Measurements from ENCODE around the gene UGT1A4. TPM values are rescaled to one million over a fixed set of nuclear protein-coding genes. Genes with fewer than 3 reads are reported as not detected.

UGT1A4 gene
- not detected for total RNA-seq
- long read RNA-seq, result 0 reads

- DNase-seq (ENCODE audit: low spot score), result no peak
Observed at GRCh38 chr2:233718552-233718951, at the start of gene UGT1A4. TSS of gene UGT1A4 (plus strand) at chr2:233718736. CDS start at chr2:233718821, 85 bp downstream.

GRCh38 chr2:233671290-233672161 is 47.0 kb upstream of the UGT1A4 start, which contains the start of gene UGT1A9:
TSS of gene UGT1A9 (plus strand) at chr2:233671898. CDS start at chr2:233671935, 37 bp downstream.
- DNase-seq (ENCODE audit: low spot score), result no peak

DNA sequence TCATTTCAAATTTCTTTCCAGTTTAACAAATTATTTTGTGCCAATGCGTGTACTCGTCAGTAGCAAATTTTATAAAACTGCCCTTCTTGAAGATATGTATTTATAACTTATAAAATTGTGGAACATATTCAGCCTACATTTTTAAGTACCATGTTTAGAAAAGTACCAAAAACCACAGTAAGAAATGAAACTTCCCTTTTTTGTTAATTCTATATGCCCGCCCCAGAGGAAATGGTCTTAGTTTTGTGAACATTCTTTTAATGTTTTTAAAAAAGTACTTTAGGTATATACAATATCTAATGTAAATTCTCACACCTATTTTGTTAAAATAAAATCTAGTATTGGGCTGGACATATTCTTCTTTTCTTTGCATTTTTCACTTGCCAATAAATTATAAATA is 45.6 kb upstream of the UGT1A4 start:
- no peak for DNase-seq (ENCODE audit: low spot score)

- DNase-seq (ENCODE audit: low spot score), result no peak
Observed at GRCh38 chr2:233673896-233674295, 44.6 kb upstream of the UGT1A4 start.

DNA sequence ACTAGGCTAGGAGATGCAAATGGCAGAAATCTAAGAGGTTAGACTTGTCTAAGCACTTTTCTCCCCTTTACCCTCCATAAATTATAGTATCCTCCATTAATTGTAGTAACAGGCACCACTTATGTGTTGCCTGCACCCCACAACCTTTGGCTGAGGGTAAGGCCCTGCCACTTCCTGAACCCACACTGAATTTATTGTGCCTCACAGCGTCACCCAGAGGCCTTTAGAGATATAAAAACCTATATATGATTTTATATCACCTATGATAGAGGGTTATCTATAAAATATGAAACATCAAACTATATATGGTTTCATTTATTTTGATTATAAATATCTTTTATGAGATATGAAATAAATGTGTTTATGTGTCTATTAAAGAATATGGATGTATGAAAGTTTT is 44.2 kb upstream of the UGT1A4 start:
- no peak for DNase-seq (ENCODE audit: low spot score)

DNA sequence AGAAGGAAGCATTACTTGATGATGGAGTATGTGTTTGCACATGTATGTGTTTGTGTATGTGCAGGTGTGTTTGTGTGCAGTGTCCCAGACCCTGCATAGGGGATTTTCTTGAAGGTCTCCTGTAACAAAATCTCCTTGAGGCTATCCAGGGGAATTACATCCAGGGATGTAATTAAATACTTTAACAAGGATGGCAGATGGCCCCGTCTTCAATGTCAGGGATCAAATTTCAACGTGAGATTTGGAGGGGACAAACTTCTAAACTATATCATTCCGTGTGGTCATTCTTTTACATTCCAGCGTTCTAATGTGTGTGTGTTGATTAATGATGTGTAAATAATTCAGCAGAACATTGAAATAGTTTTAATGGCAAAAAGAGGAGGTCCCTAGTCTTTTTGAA is 43.5 kb upstream of the UGT1A4 start:
- DNase-seq (ENCODE audit: low spot score), result no peak

DNA sequence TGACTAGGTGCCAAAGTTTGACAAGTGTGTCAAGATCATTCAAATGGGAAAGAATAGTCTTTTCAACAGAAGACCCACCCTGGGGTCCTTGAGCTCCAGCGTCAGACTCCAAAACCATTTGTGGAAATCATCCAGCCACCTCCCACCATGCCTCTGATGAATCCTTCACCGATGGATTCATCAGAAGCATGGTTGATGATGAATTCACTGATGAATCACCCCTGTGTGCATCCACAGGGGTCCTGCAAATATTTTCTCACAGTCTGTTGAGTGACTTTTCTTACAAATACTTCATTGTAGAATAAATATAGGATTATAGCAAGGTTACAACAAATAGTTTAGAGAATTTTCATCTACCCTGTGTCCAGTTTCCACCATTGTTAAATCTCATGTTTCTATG is 42.5 kb upstream of the UGT1A4 start:
- no peak for DNase-seq (ENCODE audit: low spot score)

DNA sequence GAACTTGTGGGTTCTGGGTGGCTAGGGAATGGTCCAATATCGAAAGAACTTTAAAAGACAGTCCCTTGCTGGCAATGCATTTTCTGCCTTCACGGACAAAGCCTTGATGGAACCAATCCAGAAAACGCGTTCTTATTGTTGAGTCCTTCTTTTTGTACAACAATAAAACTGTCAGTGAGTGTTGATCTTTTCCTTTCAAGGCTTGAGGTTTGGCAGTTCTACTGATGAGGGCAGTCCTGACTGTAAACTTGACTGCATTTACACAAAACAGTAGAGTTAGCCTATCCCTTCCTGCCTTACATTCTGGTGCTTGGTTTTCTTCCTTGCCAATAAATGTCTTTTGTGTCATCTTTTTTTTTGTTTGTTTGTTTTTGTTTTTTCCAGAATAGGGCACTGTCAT is 39.3 kb upstream of the UGT1A4 start:
- no peak for DNase-seq (ENCODE audit: low spot score)

- DNase-seq (ENCODE audit: low spot score), result no peak
Observed at GRCh38 chr2:233680361-233681045, 38.0 kb upstream of the UGT1A4 start.

- no peak for DNase-seq (ENCODE audit: low spot score)
Observed at GRCh38 chr2:233681521-233682099, 36.9 kb upstream of the UGT1A4 start, which contains the start of gene UGT1A7. TSS of gene UGT1A7 (plus strand) at chr2:233681901. CDS start at chr2:233681938, 37 bp downstream.

DNA sequence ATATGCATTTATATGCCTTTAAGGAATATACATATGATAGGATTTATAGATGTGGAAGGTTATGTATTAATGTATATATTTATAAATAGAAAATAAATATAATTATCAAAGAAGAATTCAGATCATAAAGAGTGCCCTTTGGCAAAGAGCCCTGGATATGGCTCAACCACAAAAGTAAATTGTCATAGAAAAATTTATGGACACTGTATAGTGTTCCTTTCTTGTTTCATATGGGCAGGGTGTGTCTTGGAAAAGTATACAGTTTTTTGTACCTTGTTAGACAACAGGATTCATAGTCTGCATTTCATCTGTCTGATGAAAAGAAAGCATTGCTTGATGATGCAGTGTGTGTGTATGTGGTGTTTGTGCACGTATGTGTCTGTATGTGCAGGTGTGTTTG is 33.9 kb upstream of the UGT1A4 start:
- no peak for DNase-seq (ENCODE audit: low spot score)

DNA sequence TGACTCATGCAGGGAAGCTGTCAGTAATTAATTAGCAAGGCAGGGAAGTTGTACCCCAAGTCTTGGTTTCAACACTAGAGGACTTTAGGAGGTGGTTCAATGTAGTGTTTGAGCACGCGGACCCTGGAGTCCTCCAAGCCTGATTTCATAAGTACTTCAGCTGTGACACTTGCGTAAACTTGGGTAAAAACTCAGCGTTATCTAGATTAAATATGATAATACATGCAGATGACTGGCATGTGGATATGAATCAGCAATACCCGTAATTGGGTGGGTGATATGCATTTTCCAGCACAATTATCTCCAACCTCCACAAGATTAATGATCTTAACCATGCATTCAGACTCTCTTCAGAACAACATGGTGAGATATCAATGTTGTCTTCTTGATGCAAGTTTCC is 31.6 kb upstream of the UGT1A4 start:
- no peak for DNase-seq (ENCODE audit: low spot score)

GRCh38 chr2:233688341-233688740 is 30.2 kb upstream of the UGT1A4 start:
- DNase-seq (ENCODE audit: low spot score), result no peak

GRCh38 chr2:233689031-233689430 is 29.5 kb upstream of the UGT1A4 start:
- no peak for DNase-seq (ENCODE audit: low spot score)

DNA sequence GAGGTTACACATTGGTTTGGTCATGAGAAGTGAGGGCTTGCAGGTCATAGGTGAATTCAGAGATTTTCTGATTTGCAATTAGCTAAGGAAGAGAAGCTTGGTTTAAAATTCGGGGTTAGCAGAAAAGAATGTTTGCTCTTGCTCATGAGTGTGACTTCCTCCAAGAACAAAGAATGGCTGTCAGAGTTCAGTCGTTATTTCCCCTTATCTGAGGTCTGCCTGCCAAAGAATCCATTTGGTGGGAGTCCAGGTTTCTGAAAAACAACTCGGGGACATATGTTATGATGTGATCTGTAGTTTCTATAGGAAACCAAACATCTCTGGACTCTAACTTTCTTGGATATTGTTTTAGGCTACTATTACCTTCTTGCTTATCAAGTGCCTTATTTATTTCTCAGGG is 29.0 kb upstream of the UGT1A4 start:
- no peak for DNase-seq (ENCODE audit: low spot score)

- DNase-seq (ENCODE audit: low spot score), result no peak
Observed at GRCh38 chr2:233690444-233690843, 28.1 kb upstream of the UGT1A4 start.

GRCh38 chr2:233691443-233692433 is 26.8 kb upstream of the UGT1A4 start:
- no peak for DNase-seq (ENCODE audit: low spot score)

DNA sequence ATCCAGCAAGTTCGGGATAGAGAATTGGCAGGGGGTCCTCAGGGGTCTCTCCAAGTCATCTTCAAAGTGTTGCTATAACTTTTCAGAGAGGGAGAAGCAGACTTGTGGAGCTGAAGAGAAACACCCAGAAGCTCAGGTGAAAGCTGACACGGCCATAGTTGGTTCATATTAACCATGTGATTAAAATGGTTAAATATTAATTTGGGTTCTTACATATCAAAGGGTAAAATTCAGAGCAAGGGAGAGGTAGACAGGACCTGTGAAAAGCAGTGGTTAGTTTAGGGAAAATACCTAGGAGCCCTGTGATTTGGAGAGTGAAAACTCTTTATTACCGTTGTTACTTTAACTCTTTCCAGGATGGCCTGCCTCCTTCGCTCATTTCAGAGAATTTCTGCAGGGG is 25.9 kb upstream of the UGT1A4 start, which contains the start of gene UGT1A6:
UGT1A6 (plus strand) TSS at position 243 of the 400 bp plus-strand sequence; CDS start at position 358, 115 bp downstream.
- DNase-seq (ENCODE audit: low spot score), result no peak

DNA sequence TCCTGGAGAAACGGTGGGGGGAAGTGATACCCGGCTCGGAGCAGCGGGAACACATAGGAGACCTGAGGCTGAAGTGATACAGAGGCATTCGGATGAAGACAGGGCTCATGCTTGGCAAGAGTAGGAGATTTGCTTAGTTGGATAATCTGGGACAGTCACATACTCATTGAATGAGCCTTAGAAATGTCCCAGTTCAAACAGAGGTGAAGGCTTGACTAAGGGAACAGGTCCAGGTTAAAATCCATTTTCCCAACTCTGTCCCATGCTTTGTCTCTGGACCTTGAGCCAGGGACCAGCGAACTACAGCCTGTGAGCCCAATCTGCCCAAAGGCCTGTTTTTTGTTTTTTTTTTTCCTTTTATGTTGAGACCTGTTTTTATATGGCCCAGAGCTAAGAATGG is 24.6 kb upstream of the UGT1A4 start:
- DNase-seq (ENCODE audit: low spot score), result no peak

GRCh38 chr2:233698740-233699139 is 19.8 kb upstream of the UGT1A4 start:
- DNase-seq (ENCODE audit: low spot score), result no peak

Data from mesenteric fat pad (tissue), 1 donor.